ENCODE data around the gene SPI1.

- no peak for TF ChIP-seq CTCF (IDR thresholded peaks at IDR 0.05)
- TF ChIP-seq POLR2A (IDR thresholded peaks at IDR 0.05) = no peak
Measured at GRCh38 chr11:47417712-47418111, 39.4 kb upstream of the SPI1 start.
